Endothelial cell of umbilical vein (primary cell): ENCODE results near the gene PIK3AP1. TPM values are rescaled to one million over a fixed set of nuclear protein-coding genes. Genes with fewer than 3 reads are reported as not detected.

Source experiments
- BruUV-seq: library from RNA; stranded (reverse); fragments of 400-500 nt; replicated peaks from 2 replicates; lab custom pipeline; 2021; lab: Mats Ljungman, UMichigan
- CTCF ChIA-PET: fragments of 300-600, 350-600 bp; sonication (Branson Sonifier 250); formaldehyde crosslinking; loops from one replicate; lab custom pipeline; 2021; ENCODE audit warnings: antibody characterized with exemption, inconsistent platforms; lab: Charles Lee
- POLR2A ChIA-PET: fragments of 300-600, 350-600 bp; sonication (Branson Sonifier 250); formaldehyde crosslinking; loops from one replicate; lab custom pipeline; 2021; ENCODE audit warnings: antibody characterized with exemption, inconsistent platforms; lab: Charles Lee
- DNase-seq: peaks from one replicate; pipeline ENCODE4 v3.0.0-alpha.2; 2011; ENCODE audit warnings: low read depth, low spot score
- FAIRE-seq: peaks from 2 replicates; lab custom pipeline; 2011; peaks lifted over from hg19 to GRCh38; lab: Jason Lieb, UNC
- H2AFZ ChIP-seq: 2 replicates; pipeline ENCODE4 v1.6.0; 2012; ENCODE audit warnings: low read depth, low read length, control low read depth, inconsistent platforms
- H3K27ac ChIP-seq: 2 replicates; pipeline ENCODE4 v1.5.1; 2011; ENCODE audit warnings: low read depth, mild to moderate bottlenecking, control low read depth, low read length, moderate library complexity; ENCODE audit not compliant: insufficient read depth
- H3K27me3 ChIP-seq, 2 experiments: 2 replicates each; pipeline versions ENCODE4 v1.6.0 to v1.6.1; 2011; ENCODE audit warnings: low read length in 2 of 2, mixed read lengths in 1 of 2; ENCODE audit not compliant: control insufficient read depth in 2 of 2, insufficient read depth in 2 of 2
- H3K36me3 ChIP-seq, 2 experiments: 2 replicates in 1 of 2; 3 replicates in 1 of 2; pipeline ENCODE4 v1.5.1; 2011; ENCODE audit warnings: low read length in 2 of 2, mild to moderate bottlenecking in 1 of 2, moderate library complexity in 1 of 2; ENCODE audit not compliant: control insufficient read depth in 2 of 2, insufficient read depth in 2 of 2; ENCODE audit errors: extremely low read depth in 1 of 2
- H3K4me1 ChIP-seq: 3 replicates; pipeline ENCODE4 v1.5.1; 2011; ENCODE audit warnings: mild to moderate bottlenecking, low read length; ENCODE audit not compliant: control insufficient read depth, insufficient read depth; ENCODE audit errors: extremely low read depth
- H3K4me2 ChIP-seq: 2 replicates; pipeline ENCODE4 v1.6.1; 2011; ENCODE audit warnings: low read length, control low read depth, mixed read lengths; ENCODE audit not compliant: insufficient read depth
- H3K4me3 ChIP-seq, 3 experiments: fragments of 200-600 bp in 1 of 3; sonication (generic), shearing (Covaris generic) in 1 of 3; replicated peaks in 1 of 3; 2 replicates each; pipeline ENCODE4 v1.5.1; 2011 to 2016; ENCODE audit warnings: control low read depth in 3 of 3, low read length in 3 of 3, mild to moderate bottlenecking in 2 of 3, inconsistent platforms in 1 of 3, low read depth in 1 of 3, moderate library complexity in 1 of 3; ENCODE audit not compliant: insufficient read depth in 1 of 3
- H3K79me2 ChIP-seq: 2 replicates; pipeline ENCODE4 v1.6.0; 2012; ENCODE audit warnings: low read length, inconsistent platforms; ENCODE audit not compliant: control insufficient read depth, insufficient read depth
- H3K9ac ChIP-seq: replicated peaks from 2 replicates; pipeline ENCODE3; 2011; ENCODE audit warnings: low read length, control low read depth; ENCODE audit not compliant: insufficient read depth; ENCODE audit errors: extremely low read depth
- H3K9me1 ChIP-seq: replicated peaks from 3 replicates; pipeline ENCODE4 v1.6.0; 2011; ENCODE audit warnings: mild to moderate bottlenecking, low read length; ENCODE audit not compliant: control insufficient read depth, insufficient read depth; ENCODE audit errors: extremely low read depth
- H3K9me3 ChIP-seq: replicated peaks from 2 replicates; pipeline ENCODE4 v1.5.1; 2012; ENCODE audit warnings: low read length, inconsistent platforms; ENCODE audit not compliant: control insufficient read depth, insufficient read depth
- H4K20me1 ChIP-seq: replicated peaks from 2 replicates; pipeline ENCODE3; 2011; ENCODE audit warnings: mild to moderate bottlenecking, low read length; ENCODE audit not compliant: control insufficient read depth, insufficient read depth; ENCODE audit errors: extremely low read depth
- CTCF ChIP-seq, 2 donors: IDR thresholded peaks; 1 replicate in 1 of 2; 2 replicates in 1 of 2; pipeline ENCODE4 v1.5.1; 2011; ENCODE audit warnings: low read length in 2 of 2, mild to moderate bottlenecking in 2 of 2, moderate library complexity in 2 of 2, control low read depth in 1 of 2, inconsistent platforms in 1 of 2, low read depth in 1 of 2; ENCODE audit not compliant: insufficient read depth in 1 of 2; ENCODE audit errors: extremely low read depth in 1 of 2
- EZH2 ChIP-seq: IDR thresholded peaks from 2 replicates; pipeline ENCODE4 v1.6.1; 2012; ENCODE audit warnings: borderline replicate concordance, low read depth, mild to moderate bottlenecking, moderate library complexity, low read length, inconsistent platforms; ENCODE audit not compliant: severe bottlenecking
- FOS ChIP-seq: IDR thresholded peaks from 2 replicates; pipeline ENCODE4 v1.6.1; 2011; ENCODE audit warnings: mild to moderate bottlenecking, low read length, moderate library complexity, borderline replicate concordance; ENCODE audit not compliant: insufficient read depth
- GATA2 ChIP-seq: IDR thresholded peaks from 2 replicates; pipeline ENCODE4 v1.7.0; 2011; ENCODE audit warnings: low read depth, mild to moderate bottlenecking, moderate library complexity, mixed read lengths, low read length; ENCODE audit not compliant: insufficient read length, insufficient read depth
- JUN ChIP-seq: IDR thresholded peaks from 2 replicates; pipeline ENCODE4 v1.6.1; 2011; ENCODE audit warnings: borderline replicate concordance, low read depth; ENCODE audit not compliant: insufficient read length, insufficient read depth
- MAX ChIP-seq: IDR thresholded peaks from 2 replicates; pipeline ENCODE4 v1.6.1; 2011; ENCODE audit not compliant: insufficient read depth, insufficient read length
- MYC ChIP-seq: IDR thresholded peaks from one replicate; pipeline ENCODE4 v1.6.1; 2011; ENCODE audit warnings: mild to moderate bottlenecking, low read depth, low read length
- POLR2A ChIP-seq: IDR thresholded peaks from 2 replicates; pipeline ENCODE4 v1.6.1; 2012; ENCODE audit warnings: low read depth, mild to moderate bottlenecking, control low read depth, low read length
- POLR2AphosphoS5 ChIP-seq: IDR thresholded peaks from 2 replicates; pipeline ENCODE4 v1.6.1; 2012; ENCODE audit warnings: low read depth, mild to moderate bottlenecking, control low read depth, low read length, moderate library complexity; ENCODE audit not compliant: insufficient read depth
- dilution Hi-C: fragments of 300-500 bp; cut with MboI; formaldehyde crosslinking; loops from one replicate; pipeline ENCODE4 v1.15.0; 2019; ENCODE audit warnings: low sequenced_read_pairs; ENCODE audit not compliant: extremely low pct_ligation_motif_present
- intact Hi-C: fragments of 100-400 bp; cut with micrococcal nuclease; formaldehyde crosslinking; loops from one replicate; pipeline ENCODE4 v1.10.0; 2022
- polyA plus RNA-seq, 4 experiments: library from polyadenylated mRNA; depleted of rRNA in 3 of 4; stranded (reverse) in 3 of 4; unstranded in 1 of 4; fragments of >200 nt; gene quantifications; 2 replicates each; pipeline versions ENCODE4 v1.2.1 to v1.2.3, GENCODE V29; 2011 to 2012; ENCODE audit warnings: missing spikeins in 1 of 4
- total RNA-seq: library from RNA; stranded (reverse); gene quantifications from 2 replicates; pipeline ENCODE4 v1.2.3, GENCODE V29; 2021

Gene PIK3AP1
- total and polyA plus RNA-seq, 2 donors (not counting 3 experiments of a cell fraction or from before 2014, with no cell fraction given), result 0.04 TPM; not detected in 1

GRCh38 chr10:96578633-96579032 is 141.7 kb downstream of the PIK3AP1 start:
- ChIA-PET POLR2A (no interaction called here), CTCF (no interaction called here)
- TF ChIP-seq EZH2 (no peak), JUN (no peak), CTCF (IDR thresholded peaks at IDR 0.05; ENCODE audit: extremely low read depth in 1 of 2, insufficient read depth in 1 of 2, low read depth in 1 of 2, low read length in 2 of 2) (no peak), FOS (no peak), GATA2 (no peak), POLR2AphosphoS5 (no peak), MYC (no peak), MAX (no peak), POLR2A (no peak)
- peaks cover 4% of the 10 kb centered on the region for H3K9me1 ChIP-seq
- no peaks in the 10 kb centered on the region for H3K27me3 ChIP-seq
- no TSS peak for BruUV-seq
- H3K4me1 ChIP-seq, result peaks cover 23% of the 10 kb centered on the region
- FAIRE-seq, result no peak
- no peak overlapping the region for H3K9ac ChIP-seq
- H3K4me3 ChIP-seq, result no peak overlapping the region
- peaks cover 99% of the 10 kb centered on the region for H3K79me2 ChIP-seq
- DNase-seq, result no peak
- H3K4me2 ChIP-seq, result no peak overlapping the region
- H2AFZ ChIP-seq, result no peak overlapping the region
- H3K36me3 ChIP-seq, result peaks cover 0 to 5% of the 10 kb centered on the region in 2 experiments
- no peak overlapping the region for H3K27ac ChIP-seq
- intact Hi-C loops (no loop called here), dilution Hi-C loops (no loop called here)
- H3K9me3 ChIP-seq, result no peaks in the 10 kb centered on the region
- H4K20me1 ChIP-seq, result peaks cover 38% of the 10 kb centered on the region
